HG02678 (cell line): ENCODE results near the gene MSL2.
"Not testable (repeated sequence)": the region's sequence is repeated elsewhere in the genome, so short reads cannot be mapped to it uniquely, and the experiment has no call there.

ENCODE experiments used
- ATAC-seq: cut with Tn5 transposase; IDR thresholded peaks from one replicate; pipeline ENCODE4 v1.9.1; 2021; ENCODE audit warnings: mild to moderate bottlenecking, moderate library complexity; ENCODE audit not compliant: unreplicated experiment

MSL2 gene

DNA sequence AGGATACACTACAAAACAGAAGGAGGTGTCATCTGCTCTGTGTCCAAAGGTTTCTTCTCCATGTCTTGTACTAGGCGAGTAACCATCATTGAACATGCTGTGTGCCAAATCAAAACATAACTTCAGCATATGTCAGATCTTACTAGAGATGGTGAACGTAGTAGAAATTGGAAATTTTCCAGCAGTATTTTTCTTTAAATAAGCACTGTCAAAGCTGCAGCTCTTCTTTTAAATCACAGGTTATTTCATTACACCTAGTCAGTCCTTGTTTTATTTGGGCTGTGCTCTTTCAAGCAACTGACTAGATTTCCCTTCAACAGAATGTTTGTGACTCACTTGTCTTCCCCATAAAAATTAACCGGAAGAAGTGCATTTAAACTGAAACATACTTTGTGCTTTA, 46.5 kb downstream of the MSL2 start:
- no peak for ATAC-seq

DNA sequence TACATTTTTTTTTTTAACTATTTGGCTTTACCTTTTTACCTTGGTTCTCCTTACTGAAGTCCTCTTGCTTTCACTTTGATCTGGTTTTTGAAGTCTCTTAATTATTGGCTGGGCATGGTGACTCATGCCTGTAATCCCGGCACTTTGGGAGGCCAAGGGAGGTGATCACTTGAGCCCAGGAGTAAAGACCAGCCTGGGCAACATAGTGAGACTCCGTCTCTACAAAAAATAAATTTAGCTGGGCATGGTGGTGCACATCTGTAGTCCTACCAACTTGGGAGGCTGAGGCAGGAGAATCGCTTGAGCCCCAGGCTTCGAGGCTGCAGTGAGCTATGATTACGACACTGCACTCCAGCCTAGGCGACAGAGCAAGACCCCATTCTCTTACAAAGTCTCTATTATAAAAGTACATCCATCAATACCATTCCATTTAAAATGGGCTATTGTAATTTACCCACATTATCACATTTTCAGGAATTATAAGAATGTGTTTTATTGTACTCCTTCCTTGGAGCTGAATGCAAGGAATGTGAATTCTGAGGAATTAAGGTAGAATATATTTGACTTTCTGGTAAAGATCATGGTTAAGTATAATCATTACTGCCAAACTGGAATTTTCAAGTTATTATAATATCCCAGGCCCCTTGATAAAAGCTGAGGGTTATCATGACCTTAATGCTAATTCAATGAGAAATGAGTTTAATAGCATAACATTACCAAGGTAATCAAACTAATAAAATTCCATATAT, 49.0 kb downstream of the MSL2 start:
- no peak for ATAC-seq

DNA sequence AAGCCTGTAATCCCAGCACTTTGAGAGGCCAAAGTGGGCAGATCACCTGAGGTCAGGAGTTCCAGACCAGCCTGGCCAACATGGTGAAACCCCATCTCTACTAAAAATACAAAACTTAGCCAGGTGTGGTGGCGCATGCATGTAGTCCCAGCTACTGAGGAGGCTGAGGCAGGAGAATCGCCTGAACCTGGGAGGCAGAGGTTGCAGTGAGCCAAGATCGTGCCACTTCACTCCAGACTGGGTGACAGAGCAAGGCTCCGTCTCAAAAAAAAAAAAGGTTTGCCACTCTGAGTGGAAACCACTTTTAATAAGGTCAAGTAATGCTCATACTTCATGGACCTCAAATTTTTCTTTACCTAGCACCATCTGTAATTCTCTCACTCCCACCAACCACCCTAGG, 51.7 kb downstream of the MSL2 start:
- not testable (repeated sequence) for ATAC-seq

DNA sequence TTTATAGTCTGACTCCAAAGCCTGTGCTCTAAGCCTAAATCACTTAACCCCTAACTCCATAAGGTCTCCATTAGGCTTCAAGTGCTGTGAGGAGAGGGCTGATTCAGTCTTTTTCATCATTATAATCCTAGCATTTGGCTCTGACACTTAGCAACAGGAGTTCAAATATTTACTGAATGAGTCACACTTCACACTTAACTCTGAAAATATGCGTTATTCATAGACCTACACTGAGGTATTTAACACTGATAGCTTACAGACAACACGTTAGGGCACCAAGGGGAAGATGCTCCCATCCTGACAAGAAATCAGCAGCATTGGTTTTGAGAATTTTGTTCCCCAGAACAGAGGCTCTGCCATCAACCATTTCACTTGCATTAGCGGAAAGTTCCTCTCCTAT, 53.5 kb downstream of the MSL2 start:
- ATAC-seq = no peak

DNA sequence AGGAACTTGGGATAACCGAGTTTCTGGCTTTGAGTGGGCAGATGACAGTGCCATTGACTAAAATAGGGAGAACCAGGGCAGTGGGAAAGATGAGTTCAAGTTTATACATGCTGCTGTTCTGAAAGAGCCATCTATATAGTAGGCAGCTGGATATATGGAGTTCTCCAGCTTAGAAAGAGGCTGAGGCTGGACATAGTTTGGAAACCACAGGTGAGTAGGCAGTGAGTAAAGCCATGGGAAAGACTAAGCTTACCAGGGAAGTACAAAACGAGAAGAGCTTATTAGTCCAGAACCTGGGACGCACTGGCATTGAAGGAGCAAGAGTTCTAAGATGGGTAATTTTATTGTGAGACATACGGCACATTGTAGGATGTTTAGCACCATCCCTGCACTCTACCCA, 54.2 kb downstream of the MSL2 start:
- no peak for ATAC-seq

DNA sequence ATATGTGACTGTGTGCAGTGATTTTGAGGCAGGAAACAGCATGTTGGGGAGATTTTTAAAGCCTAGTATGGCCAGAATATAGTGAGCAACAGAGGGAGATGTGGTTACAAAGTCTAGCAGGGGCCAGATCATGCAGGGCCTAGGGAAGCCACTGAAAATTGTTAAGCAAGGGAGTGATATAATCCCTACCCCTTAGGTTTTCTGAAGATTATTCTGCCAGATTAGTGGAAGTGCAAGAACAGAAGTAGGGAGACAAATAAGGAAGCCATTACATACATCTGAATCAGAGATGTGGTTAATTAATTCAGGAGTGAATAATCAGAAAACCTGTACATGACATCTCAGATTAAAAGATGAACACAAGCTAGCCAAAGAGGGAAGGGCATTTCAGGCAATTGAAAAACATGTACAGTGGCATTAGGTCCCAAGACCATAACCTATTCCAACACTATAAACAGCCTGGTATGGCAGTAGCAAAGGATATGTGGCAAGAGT, 54.8 kb downstream of the MSL2 start:
- ATAC-seq = no peak

DNA sequence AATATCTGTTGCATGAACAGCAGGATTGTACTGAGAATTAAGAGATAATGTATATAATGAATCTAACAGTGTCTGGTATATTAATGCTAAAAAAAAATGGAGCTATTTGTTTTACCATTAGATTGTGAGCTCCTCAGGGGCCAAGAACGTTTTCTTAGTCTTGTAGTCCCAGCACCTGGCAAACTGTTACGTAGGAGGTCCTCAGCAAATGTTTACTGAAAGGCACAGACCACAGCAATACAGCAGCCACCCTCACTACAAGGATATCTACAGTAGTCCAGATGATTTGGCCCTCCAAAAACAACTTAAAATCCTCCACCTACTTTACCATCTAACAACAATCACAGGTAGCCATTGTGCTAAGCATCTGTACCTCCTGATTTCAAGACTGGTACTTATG, 59.7 kb downstream of the MSL2 start:
- no peak for ATAC-seq

DNA sequence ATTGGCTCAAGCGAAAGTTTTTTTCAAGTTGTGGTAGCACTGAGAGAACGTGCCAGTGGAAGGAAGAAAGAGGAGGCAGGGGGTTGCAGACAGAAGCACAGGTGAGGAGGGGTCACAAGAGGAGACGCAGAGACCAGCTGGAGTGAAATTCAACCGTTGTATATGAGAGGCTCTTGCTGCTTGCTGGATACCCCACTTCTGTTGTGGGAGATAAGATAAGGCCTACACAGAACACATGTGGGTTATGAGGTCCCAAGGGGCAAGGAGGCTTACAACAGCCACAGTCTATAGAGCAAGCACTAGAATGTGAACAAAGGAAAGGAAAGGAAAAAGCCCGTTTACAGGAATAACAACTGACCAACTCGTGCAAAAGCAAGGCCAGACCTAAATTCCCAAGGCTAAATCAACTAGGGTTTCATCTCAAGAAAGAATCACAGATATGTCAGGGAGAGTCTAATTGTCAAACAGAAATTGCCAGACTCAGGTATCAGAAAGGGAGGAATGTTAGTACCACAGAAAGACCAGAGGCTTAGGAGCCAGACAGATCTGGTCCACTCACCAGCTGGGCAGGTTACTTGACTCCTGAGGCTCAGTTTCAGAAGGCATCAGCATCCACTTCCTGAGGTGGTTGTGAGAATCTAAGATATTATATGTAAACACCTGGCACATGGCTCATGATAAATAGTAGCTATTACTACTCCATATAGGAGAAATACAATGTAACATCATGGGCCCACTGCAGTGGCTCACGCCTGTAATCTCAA, 60.9 kb downstream of the MSL2 start:
- ATAC-seq = no peak

DNA sequence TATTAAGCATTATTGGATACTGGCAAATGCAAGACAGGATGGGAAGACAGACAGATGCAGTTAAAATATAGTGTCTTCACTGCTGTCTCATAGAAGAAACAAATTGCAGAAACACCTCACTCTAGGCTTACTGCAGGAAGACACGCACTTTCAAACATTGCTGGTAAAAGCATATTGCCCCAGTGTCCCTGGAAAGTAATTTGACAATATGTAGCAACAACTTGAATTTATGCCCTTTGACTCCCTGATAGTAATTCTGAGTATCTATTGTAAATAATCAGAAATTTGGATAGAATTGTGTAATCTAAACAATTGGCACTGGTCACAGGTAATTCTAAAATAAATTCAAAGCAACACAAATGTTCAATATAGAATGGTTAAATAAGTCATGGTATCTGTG, 62.0 kb downstream of the MSL2 start:
- no peak for ATAC-seq

DNA sequence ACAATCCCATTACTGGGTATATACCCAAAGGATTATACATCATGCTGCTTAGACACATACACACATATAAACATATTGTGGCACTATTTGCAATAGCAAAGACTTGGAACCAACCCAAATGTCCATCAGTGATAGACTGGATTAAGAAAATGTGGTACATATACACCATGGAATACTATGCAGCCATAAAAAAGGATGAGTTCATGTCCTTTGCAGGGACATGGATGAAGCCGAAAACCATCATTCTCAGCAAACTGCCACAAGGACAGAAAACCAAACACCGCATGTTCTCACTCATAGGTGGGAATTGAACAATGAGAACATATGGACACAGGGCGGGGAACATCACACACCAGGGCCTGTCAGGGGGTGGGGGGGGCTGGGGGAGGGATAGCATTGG, 64.5 kb downstream of the MSL2 start:
- not testable (repeated sequence) for ATAC-seq

DNA sequence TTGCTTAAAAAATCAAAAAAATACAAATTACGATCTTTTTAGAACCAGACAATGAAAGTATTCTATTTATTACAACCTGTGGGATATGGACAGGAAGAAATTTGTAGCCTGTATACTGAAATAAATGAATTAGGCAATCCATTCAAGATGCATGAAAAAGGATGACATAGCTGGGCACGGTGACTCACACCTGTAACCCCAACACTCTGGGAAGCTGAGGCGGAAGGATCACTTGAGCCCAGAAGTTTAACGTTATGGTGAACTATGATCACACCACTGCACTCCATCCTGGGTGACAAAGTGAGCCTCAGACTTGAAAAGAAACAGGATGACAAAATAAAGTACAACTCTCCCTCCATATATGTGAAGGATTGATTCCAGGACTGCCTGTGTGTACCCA, 74.1 kb downstream of the MSL2 start:
- no peak for ATAC-seq

GRCh38 chr3:136120373-136121348, 75.5 kb downstream of the MSL2 start:
- ATAC-seq = peak; percentile 72

DNA sequence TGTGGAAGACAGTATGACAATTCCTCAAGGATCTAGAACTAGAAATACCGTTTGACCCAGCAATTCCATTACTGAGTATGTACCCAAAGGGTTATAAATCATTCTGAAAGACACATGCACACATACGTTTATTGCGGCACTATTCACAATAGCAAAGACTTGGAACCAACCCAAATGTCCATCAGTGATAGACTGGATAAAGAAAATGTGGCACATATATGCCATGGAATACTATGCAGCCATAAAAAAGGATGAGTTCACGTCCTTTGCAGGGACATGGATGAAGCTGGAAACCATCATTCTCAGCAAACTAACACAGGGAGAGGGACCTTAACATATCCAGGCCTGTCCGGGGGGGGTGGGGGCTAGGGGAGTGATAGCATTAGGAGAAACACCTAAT, 76.4 kb downstream of the MSL2 start:
- not testable (repeated sequence) for ATAC-seq

DNA sequence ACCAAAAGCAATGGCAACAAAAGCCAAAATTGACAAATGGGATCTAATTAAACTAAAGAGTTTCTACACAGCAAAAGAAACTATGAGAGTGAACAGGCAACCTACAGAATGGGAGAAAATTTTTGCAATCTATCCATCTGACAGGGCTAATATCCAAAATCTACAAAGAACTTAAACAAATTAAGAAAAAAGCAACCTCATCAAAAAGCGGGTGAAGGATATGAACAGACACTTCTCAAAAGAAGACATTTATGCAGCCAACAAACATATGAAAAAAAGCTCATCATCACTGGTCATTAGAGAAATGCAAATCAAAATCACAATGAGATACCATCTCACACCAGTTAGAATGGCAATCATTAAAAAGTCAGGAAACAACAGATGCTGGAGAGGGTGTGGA, 76.8 kb downstream of the MSL2 start:
- ATAC-seq = not testable (repeated sequence)

DNA sequence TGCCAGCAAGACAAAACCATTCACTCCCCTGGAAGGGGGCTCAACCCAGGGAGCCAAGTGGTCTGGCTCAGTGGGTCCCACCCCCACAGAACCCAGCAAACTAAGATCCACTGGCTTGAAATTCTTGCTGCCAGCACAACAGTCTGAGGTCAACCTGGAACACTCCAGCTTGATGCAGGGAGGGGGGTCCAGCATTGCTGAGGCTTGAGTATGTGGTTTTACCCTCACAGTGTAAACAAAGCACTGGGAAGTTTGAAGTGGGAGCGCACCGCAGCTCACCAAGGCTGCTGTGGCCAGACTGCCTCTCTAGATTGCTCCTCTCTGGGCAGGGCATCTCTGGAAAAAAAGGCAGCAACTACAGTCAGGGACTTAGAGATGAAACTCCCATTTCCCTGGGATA, 81.7 kb downstream of the MSL2 start:
- ATAC-seq = no peak

DNA sequence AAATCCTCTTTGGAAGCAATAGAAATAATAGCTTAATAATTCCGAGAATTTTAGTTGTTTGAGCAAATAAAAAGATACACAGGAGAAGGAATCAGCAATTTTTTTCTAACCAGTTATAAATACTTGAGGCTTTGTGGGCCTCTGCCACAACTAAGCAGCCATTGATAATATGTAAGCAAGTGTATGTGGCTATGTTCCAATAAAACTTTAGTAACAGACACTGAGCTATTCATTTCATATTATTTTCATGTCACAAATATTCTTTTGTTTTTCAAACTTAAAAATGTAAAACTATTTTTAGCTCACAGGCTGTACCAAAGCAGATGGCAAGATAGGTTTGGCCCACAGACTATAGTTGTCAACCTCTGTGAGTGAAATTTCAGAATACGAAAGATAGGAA, 85.7 kb downstream of the MSL2 start:
- no peak for ATAC-seq

DNA sequence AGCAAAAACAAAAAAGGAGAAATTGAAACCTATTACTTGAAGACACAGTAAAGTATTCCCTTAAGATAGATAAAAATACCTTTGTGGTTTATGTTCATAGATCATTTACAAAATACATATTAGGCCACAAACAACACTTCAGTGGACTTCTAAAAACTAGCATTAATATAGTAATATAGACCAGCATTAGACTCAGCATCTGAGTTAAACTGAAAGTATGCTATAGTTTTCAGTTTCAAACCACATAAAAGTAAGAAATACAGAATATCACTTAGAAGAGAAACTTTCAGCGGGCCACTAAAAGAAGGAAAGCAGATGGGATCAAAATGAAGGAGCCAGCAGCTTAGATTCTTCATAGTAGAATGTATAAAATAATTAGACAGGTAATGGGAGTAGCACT, 86.6 kb downstream of the MSL2 start:
- peak; percentile 97 for ATAC-seq

DNA sequence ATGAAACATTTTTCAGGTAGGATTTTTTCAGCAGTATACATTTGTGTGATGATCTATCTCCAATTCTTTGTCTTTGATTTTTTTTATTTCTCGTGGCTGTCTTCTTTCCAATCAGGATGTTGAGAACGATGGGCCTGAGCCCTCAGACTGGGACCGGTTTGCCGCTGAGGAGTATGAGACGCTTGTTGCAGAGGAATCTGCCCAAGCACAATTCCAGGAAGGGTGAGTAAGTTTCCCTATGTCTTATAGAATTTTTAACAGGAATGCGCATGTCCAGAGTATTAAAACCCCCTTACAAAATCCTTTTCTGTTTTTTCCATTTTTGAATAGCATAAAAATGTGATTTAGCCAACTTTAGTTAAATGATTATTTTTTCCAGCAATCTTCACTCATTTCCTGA, 90.0 kb downstream of the MSL2 start:
- no peak for ATAC-seq

- ATAC-seq = no peak
These were observed 91.1 kb downstream of the MSL2 start for GRCh38 chr3:136105044-136105443.
